Umbilical cord (tissue), 2 donors: ENCODE measurements around the gene TMOD1. TPM values are rescaled to one million over a fixed set of nuclear protein-coding genes. Genes with fewer than 3 reads are reported as not detected.
"Not testable (repeated sequence)": the region's sequence is repeated elsewhere in the genome, so short reads cannot be mapped to it uniquely, and the experiment has no call there.

ENCODE experiments used
- DNase-seq: peaks from one replicate; pipeline ENCODE4 v3.0.0-alpha.2; 2015; ENCODE audit warnings: low spot score
- total RNA-seq: library from RNA; depleted of rRNA; stranded (reverse); fragments of >200 nt; gene quantifications from one replicate; pipeline ENCODE4 v1.2.3, GENCODE V29; 2014; ENCODE audit warnings: low replicate concordance; ENCODE audit not compliant: insufficient read depth

TMOD1 gene
- total RNA-seq, 1 donor from 2014 or later, result 3.4 TPM

DNA sequence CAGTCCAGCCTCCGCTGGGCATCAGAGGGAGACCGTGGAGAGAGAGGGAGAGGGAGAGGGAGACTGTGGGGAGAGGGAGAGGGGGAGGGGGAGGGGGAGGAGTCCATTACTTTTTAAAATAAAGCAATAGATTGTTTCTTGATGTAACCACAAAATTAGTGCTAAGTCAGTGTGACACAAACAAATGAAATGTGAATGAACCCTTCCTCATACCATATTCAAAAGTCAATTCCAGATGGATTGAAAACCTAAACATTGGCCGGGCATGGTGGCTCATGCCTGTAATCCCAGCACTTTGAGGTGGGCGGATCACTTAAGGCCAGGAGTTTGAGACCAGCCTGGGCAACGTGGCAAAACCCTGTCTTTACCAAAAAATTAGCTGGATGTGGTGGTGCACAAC lies 2.6 kb upstream of the TMOD1 start:
- not testable (repeated sequence) for DNase-seq

DNA sequence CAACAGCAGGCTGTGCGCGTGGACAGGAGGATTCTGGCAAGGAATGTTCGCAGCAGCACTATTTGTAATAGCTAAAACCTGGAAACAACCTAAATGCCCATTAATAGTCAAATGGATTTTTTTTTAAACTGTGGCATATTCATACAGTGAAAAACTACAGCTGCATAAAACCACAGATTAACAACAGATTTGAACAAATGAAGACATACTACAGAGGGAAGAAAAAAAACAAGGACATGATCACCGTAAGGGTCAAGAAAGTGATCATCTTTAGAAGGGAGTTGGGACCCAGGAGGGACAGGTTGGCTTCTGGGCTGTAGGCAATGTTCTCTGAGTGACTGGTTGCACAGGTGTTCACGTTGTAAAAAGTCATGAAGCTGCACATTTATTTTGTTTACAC lies 1.2 kb upstream of the TMOD1 start:
- DNase-seq, result no peak

DNA sequence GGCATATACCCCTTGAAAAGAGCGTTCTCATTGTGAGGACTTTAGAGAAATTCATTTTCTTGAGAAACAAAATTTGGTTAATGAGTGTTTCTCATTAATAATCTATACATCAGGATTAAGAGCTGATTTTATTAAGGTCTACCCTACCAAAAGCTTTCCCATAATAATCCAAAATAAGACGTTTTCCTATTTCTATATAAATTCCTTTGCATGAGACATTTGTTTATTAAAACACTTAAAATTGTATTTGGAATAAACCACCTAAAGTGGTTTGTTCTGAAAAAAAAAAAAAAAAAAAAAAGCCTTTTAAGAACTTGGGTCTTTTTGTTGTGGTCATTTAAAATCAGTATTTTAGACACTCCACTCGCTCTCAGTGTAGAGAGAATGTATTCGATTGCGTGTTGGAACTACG lies 695 bp upstream of the TMOD1 start:
- DNase-seq, result no peak

DNA sequence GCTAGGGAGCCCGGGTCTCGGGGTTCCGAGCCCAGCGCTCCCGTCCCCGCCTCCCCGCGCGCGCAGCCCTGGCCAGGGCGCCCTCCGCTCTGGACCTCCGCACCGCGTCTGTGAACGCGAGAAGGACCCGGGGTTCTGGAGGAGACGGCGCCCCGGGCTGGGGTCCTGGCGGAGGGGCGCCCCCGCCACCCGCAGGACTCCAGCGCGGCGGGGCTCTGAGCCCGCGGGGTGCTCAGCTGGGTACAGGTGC lies 431 bp downstream of the TMOD1 start:
- no peak for DNase-seq

DNA sequence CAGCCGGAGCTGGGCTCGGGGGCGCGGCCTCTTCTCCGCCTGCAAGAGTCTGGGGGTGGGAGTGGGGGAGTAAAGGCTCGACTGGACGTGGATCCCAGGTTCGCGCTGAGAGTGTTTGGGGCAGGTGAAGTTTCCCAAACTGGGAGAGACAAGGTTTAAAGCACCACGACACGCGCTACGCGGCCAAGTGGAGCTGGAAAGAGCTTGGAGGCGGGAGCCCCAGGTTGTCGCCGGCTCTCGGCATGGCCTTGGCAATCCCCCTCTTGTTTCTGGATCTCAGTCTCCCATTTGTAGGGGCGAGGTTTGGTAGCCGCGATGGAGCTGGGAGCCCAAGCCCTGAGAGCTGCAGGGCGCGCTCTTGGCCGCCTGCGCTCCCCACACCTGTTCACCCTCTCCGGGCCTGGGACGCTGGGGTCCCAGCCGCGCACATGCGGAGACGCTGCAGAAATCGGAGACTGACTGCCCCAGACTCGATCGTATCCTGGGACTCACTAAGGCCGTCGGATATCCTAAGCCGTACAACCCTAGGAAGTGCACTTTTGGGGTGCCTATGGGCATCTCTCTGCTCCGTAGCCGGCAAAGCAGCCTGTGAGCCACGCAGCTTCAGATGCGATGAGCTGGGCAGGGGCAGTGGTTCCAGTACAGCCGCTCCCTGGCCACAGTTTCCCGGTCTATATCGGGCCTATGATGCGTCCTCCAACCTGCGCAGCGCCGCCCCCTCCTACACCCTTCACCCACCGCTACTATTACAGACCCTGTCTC lies 937 bp downstream of the TMOD1 start:
- DNase-seq, result no peak

DNA sequence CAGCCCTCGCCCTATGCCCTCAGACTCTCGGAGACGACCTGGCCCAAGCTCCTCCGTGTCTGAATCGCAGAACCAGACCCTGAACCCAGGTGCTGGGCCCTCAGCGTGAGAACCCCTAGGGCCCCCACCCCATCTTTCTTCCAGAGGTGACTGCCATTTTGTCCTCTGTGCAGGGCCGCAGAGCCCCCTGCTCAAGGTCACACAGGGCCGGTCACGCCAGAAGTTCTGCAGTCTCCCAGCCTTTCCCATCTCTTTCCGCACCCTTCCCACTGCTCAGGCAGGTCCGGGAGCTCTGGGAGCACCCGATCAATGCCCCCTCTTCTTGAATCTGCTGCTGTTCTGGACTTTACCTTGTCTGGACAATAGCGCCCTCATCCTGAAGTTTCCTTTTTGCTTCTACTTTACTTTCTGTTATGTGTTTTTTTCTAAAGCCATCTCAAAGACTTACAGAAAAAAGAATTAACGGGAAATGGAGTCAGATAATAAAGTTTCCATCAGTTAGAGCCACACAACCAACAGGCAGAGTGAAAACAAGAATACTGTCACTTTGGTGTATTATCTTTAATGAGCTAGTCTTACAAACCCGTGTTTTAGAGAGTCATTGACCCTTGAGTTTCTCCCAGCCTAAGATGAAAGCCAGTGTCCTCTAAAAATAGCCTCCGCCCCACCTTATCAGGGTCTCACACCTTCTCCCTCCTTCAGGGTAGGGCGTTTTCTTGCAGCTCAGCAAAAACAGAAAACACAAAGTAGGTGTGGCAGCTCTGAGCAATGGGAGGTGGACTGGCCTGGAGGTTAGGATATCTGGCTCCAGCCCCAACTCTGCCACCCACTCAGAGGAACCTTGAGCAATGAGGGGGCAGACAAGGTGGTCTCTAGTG lies 1.8 kb downstream of the TMOD1 start:
- DNase-seq, result no peak

DNA sequence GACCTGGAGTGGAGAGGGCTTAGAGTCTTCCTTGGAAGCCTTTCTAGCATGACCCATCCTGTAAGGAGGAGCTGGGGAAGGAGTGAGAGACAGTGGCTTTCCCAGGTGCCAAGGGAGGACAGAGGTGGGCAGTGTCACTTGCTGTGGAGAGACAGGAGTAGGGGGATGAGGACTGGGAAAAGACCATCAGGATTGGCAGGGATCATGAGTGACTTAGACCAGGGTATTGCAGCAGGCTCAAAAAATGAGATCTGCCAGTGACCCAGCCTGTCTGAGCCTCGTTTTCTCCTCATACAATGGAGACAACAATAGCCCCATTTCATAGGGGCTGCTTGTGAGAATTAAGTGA lies 2.4 kb downstream of the TMOD1 start:
- no peak for DNase-seq

DNA sequence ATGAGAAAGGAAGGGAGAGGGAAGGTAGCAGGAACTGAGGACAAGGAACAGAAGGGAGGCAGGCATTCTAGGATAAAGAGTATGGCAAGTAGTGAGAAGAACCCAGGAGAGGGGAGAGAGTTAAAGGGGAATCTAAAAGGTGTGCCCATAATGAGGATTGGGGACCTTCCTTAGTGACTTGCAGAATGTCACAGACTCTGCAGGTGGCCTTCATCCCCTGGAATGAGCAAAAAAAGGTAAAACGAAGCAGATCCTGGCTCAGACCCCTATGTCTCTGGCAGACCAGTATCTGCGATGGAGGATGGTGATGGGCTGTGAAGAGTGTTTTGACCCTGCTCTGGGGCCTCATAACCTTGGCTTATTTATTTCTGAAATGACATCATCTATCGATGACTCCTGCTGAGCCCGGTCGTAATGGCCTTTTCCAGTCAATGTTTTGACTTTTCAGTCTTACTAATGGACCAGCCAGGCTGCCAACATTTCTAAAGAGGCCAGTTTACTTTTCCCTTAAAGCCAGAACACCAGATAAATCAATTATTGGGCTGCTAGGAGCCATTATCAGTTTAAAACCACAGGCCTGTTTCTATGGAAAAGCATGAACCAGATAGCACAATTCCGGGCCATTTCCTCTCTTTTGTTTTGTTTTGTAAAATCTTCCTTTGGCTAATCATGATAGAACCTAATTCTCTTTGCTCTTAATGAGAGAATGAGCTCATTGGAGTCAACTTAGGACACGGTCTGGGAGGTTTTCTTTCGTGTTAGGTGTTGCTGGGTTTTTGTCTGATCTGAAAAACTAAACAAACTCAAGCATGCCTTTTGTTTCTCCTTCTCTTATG lies 3.1 kb downstream of the TMOD1 start:
- no peak for DNase-seq

DNA sequence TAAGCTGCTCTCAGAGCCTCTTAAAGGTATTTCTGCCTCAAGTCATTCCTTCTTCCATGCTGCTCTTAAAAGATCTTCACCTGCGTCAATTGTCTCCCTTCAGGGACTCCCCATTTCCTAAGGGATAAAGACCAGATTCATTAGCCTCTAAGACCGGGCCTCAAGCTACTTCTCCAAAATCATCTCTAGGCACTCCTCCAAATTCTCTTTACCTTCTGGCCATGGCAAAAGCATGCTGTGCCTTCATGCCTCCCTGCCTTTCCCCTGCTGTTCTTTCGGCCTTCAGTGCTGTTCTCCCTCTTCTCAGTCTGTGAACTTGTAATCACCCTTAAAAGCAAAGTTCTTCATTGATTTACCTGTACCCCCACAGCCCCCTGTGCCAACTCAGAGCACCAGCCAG lies 4.4 kb downstream of the TMOD1 start:
- DNase-seq, result no peak

DNA sequence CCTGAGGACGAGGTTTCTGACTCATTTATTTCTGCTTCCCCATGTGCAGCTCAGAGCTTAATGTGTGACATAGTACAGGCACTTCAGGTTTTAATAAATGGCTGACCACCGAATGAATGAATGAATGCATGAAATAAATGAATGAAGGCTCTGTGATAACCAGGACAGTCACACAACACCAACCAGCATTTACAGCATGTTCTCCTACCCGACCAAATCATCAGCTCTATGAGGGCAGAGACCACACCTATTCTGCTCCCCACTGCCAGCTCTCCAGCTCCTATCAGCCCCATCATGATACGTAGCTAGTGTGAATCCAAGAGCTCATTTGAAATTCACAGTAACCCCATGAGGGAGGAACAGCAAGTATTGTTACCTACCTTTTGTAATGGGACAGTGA lies 4.8 kb downstream of the TMOD1 start:
- no peak for DNase-seq

DNA sequence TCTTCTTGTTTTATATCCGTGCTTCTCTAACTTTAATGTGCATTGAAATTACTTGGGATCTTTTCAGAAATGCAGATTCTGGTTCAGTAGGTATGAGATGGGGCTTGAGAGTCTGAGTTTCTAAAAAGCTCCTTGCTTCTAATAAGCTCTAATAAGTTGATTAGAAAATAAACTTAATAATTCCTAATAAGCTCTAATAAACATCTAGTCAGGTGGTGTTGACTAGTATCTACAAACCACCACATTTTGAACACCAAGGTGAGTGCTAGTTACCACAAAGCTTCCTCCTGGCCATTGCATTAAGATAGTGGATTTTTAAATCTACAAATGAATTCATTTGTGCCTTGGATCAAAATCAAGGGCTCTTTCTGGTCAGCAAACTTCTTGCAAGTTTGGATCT lies 5.3 kb downstream of the TMOD1 start:
- no peak for DNase-seq

DNA sequence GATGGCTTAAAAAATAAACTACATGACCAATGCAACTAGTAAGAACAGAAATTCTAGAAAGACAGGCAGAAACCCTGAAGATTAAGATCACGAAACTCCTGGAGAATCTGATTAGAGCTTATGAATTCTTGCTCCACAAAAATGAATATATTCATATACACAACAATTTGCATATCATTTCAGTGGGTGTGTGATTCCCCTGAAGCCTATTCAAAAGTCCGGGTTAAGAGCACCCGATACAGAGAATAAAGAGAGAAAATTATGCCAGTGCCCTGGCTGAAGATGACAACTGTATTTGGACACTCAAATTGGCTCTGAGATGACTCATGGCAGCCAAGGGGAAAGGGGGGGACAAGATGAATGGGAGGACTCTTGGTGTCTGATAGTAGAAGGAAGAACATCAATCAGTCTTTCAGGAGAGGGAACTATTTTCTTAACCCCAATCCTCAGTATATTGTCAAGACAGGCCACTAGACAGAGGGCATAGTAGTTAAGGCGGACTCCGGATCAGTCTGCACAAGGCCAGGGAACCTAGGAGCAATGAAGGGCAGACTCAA lies 6.0 kb downstream of the TMOD1 start:
- no peak for DNase-seq

DNA sequence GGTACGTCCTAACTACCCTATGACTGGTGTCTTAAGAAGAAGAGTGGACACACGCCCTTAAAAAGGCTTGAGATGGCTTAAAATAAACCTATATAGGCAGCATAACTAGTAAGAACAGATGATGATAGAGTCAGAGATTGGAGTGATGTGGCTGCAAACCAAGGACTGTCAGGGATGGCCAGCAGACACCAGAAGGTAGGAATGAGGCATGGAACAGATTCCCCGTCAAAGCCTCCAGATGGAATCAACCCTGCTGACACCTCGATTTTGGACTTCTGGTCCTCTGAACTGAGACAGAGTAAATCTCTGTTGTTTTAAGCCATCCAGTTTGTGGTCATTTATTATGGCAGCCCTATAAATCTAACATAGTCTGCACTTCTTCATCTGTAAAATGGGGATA lies 7.4 kb downstream of the TMOD1 start:
- no peak for DNase-seq

DNA sequence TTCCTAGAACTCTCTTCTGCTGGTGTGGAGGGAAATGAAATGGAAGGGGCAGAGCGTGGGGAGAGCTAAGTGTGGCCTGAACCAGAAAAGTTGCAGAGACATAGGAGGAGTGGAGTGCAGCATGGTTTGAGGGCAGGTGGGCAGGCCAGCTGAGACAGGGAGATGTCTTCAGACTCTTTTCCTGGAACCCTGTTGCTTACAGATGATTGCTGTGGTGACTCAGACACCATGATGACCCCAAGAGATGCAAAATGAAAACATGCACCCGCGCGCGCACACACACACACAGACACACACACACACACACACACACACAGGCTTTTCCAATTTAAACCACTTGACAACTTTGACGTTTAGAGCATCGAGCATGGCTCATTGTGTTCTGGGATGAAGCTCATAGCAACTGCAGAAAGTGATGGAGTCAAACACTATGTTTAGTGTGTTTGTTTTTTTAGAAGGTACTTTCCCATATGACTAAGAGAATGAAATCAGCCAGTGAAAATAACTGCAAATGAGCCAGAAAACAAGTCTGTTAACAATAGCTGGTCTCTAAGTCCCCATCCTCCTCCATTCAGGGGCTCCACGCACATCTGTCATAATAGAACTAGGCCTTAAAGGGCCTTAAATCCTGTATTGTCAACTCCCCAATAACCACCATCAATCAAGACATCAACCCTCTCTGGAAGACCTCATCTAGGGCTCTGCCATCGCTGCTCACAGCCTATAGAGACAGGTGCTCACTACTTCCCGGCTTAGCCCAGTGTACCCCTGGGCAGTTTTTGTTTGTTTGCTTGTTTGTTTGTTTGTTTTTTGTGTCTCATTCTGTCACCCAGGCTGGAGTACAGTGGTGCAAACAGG lies 9.6 kb downstream of the TMOD1 start:
- DNase-seq, result no peak

DNA sequence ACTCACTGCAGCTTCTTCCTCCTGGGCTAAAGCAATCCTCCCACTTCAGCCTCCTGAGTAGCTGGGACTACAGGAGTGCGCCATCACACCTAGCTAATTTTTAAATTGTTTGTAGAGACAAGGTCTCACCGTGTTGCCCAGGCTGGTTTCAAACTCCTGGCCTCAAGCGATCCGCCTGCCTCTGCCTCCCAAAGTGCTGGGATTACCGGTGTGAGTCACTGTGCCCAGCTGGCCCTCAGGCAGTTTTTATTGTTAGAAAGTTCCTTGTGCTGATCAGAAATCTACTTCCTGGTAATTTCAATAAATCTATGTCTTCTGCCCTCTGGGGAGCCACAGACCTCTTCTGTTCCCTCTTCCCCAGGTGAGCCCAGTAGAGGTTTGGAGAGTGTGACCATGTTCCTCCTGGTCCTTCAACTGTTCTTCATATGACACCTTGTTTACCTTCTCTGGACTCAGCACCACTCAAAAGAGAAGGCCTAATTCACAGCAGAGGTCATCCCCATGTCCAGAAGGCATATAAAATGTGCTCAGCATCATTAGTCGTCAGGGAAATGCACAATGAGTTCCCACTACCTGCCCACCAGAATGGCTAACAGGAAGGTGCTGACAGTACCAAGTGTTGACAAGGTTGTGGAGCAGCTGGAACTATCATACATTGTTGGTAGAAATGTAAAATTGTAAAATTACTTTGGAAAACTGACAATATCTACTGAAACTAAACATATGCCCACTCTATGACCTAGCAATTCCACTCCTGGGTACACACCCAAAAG lies 10.4 kb downstream of the TMOD1 start:
- DNase-seq, result no peak

DNA sequence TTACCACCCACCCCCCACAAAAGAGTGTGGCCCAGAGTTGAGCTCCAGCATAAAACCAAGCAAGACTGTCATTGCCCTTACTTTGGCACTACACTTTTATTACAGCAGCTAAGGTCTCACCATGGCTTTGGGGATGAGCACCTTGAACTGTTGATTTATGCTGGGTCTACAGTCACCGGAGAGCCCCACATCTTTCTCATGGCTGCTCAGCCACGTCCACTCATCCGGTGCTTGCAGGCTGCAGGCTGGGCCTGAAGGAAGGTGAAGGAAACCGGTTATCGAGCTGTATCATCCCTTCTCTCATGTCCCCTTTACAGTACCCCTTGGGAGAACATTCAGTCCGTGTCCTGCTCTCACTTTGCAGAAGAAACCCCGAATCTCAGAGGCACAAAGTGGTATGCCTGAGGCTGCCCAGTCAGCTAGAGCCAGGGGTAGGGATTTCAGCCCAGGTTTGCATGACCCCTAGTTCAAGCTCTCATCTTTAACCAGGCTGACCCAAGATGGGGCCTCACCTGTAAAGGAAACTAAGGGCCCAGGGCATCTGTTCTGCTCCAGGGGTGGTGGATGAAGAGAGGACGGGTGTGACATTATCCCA lies 11.6 kb downstream of the TMOD1 start:
- no peak for DNase-seq

DNA sequence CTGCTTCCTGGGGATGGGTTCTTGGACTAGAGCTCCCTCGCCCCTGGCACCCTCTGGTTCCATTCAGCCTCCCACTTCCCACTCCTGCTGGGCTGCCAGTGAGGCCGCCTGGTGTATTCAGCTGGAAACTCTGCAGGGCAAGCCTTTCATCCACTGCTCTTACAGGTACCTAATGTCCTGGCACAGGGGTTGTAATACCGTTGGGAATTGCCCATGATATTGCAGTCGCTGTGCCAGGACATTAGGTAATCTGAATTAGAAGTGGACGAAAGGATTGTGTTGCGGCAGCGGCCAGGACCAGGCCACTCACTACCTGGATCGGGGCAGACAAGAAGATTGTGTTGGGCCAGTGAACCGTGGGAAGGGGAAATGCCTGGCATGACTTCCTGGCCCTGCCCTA lies 13.1 kb downstream of the TMOD1 start:
- DNase-seq, result no peak

DNA sequence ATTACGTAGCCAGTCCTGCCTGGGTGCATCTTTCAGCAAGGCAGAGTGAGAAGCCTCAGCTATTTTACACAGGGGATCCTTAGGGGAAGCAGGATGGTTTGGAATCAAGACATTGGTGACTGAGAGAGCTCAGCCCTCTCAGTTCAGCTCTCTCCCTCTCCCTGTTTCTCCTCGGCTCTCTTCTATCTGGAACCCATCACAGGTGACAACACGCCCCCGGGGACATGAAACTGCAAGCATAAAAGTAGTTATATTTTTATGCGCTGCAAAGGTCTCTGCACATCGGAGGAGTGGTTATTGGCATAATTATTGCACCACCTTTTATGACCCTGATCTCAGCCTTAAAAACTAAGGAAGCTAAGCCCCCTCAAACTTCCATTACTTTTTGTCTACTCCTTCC lies 14.2 kb downstream of the TMOD1 start:
- DNase-seq, result peak; percentile 32

DNA sequence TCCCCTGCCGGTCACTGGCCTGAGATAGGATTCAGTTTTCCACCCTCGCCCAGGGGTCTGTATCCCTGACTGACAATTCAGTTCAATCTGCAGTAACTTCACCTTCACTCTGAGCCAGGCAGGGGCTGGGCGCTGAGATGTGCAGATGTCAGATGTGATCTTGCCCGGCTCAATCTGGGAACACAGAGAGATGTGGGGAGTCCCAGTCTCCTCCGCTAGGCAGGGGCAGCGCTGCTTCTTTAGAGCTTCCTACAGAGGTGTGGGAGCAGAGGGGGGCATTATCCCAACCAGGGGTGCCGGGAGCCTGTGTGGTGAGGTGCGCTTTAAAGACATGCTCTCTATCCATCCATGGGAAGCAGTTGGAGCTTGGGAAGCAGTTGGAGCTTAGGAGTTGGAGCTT lies 14.6 kb downstream of the TMOD1 start:
- no peak for DNase-seq
